Measurements from ENCODE around the gene HGS.

Gene HGS

GRCh38 chr17:81711814-81712467, 28.1 kb downstream of the HGS start, which contains the start of gene SLC25A10:
Gene SLC25A10, plus strand, starts transcription at chr17:81712284. Its CDS starts 143 bp downstream, at chr17:81712427.
- H3K9me3 Mint-ChIP-seq: no peaks in the 10 kb centered on the region
- ATAC-seq (ENCODE audit: low read depth): peak; percentile 90
- DNase-seq (ENCODE audit: low spot score in 2 of 2): peak; percentile 62 to 74
- H3K27me3 Mint-ChIP-seq: no peaks in the 10 kb centered on the region
- peaks cover 10% of the 10 kb centered on the region for H3K4me1 Mint-ChIP-seq
- peaks cover 3% of the 10 kb centered on the region for H3K36me3 Mint-ChIP-seq
- H3K4me3 Mint-ChIP-seq: peak within 1 kb of the TSS; percentile 82
- H3K27ac Mint-ChIP-seq: no peak within 1 kb of the TSS

- no peaks in the 10 kb centered on the region for H3K27me3 Mint-ChIP-seq
- no peak overlapping the region for H3K27ac Mint-ChIP-seq
- peaks cover under 1% of the 10 kb centered on the region for H3K36me3 Mint-ChIP-seq
- H3K9me3 Mint-ChIP-seq: no peaks in the 10 kb centered on the region
- peak overlapping the region; percentile 82 for H3K4me3 Mint-ChIP-seq
- DNase-seq (ENCODE audit: low spot score in 2 of 2) (no peak), ATAC-seq (ENCODE audit: low read depth) (peak; percentile 21)
- H3K4me1 Mint-ChIP-seq: peaks cover 10% of the 10 kb centered on the region
Measured at GRCh38 chr17:81712468-81713003, 28.7 kb downstream of the HGS start.

- H3K36me3 Mint-ChIP-seq: no peaks in the 10 kb centered on the region
- H3K4me3 Mint-ChIP-seq: peak overlapping the region; percentile 82
- no peaks in the 10 kb centered on the region for H3K9me3 Mint-ChIP-seq
- H3K4me1 Mint-ChIP-seq: peaks cover 10% of the 10 kb centered on the region
- no peak overlapping the region for H3K27ac Mint-ChIP-seq
- H3K27me3 Mint-ChIP-seq: no peaks in the 10 kb centered on the region
- ATAC-seq (ENCODE audit: low read depth) (no peak), DNase-seq (ENCODE audit: low spot score in 2 of 2) (no peak)
Measured at GRCh38 chr17:81713004-81713555, 29.3 kb downstream of the HGS start.

GRCh38 chr17:81713556-81714411, 30.0 kb downstream of the HGS start:
- Mint-ChIP-seq H3K27ac (no peak overlapping the region), H3K4me1 (peaks cover 10% of the 10 kb centered on the region), H3K9me3 (no peaks in the 10 kb centered on the region), H3K4me3 (no peak overlapping the region), H3K36me3 (no peaks in the 10 kb centered on the region), H3K27me3 (no peaks in the 10 kb centered on the region)
- no peak for ATAC-seq (ENCODE audit: low read depth)
- no peak for DNase-seq (ENCODE audit: low spot score in 2 of 2)

- no peaks in the 10 kb centered on the region for H3K9me3 Mint-ChIP-seq
- no peaks in the 10 kb centered on the region for H3K27me3 Mint-ChIP-seq
- H3K4me1 Mint-ChIP-seq: peaks cover 10% of the 10 kb centered on the region
- H3K36me3 Mint-ChIP-seq: no peaks in the 10 kb centered on the region
- no peak for DNase-seq (ENCODE audit: low spot score in 2 of 2)
- H3K27ac Mint-ChIP-seq: no peak overlapping the region
- ATAC-seq (ENCODE audit: low read depth): no peak
- no peak overlapping the region for H3K4me3 Mint-ChIP-seq
Measured at GRCh38 chr17:81714412-81715106, 30.7 kb downstream of the HGS start.

- H3K9me3 Mint-ChIP-seq: no peaks in the 10 kb centered on the region
- no peak overlapping the region for H3K27ac Mint-ChIP-seq
- H3K27me3 Mint-ChIP-seq: no peaks in the 10 kb centered on the region
- ATAC-seq (ENCODE audit: low read depth) (no peak), DNase-seq (ENCODE audit: low spot score in 2 of 2) (no peak)
- H3K36me3 Mint-ChIP-seq: no peaks in the 10 kb centered on the region
- no peak overlapping the region for H3K4me3 Mint-ChIP-seq
- H3K4me1 Mint-ChIP-seq: peaks cover 10% of the 10 kb centered on the region
Measured at GRCh38 chr17:81715107-81715871, 31.5 kb downstream of the HGS start.

GRCh38 chr17:81715872-81716673, 32.3 kb downstream of the HGS start:
- Mint-ChIP-seq H3K27ac (no peak overlapping the region), H3K4me1 (peaks cover 4% of the 10 kb centered on the region), H3K27me3 (no peaks in the 10 kb centered on the region), H3K36me3 (no peaks in the 10 kb centered on the region), H3K4me3 (no peak overlapping the region), H3K9me3 (no peaks in the 10 kb centered on the region)
- no peak for ATAC-seq (ENCODE audit: low read depth)
- DNase-seq (ENCODE audit: low spot score in 2 of 2): no peak

- H3K36me3 Mint-ChIP-seq: no peaks in the 10 kb centered on the region
- no peak overlapping the region for H3K4me3 Mint-ChIP-seq
- ATAC-seq (ENCODE audit: low read depth) (no peak), DNase-seq (ENCODE audit: low spot score in 2 of 2) (no peak)
- no peaks in the 10 kb centered on the region for H3K27me3 Mint-ChIP-seq
- H3K9me3 Mint-ChIP-seq: no peaks in the 10 kb centered on the region
- H3K4me1 Mint-ChIP-seq: peaks cover 3% of the 10 kb centered on the region
- no peak overlapping the region for H3K27ac Mint-ChIP-seq
Measured at GRCh38 chr17:81716674-81716996, 32.8 kb downstream of the HGS start.

- Mint-ChIP-seq H3K36me3 (no peaks in the 10 kb centered on the region), H3K4me3 (no peak overlapping the region), H3K27me3 (peaks cover 2% of the 10 kb centered on the region), H3K4me1 (peaks cover 3% of the 10 kb centered on the region), H3K27ac (no peak overlapping the region), H3K9me3 (no peaks in the 10 kb centered on the region)
- DNase-seq (ENCODE audit: low spot score in 2 of 2) (no peak), ATAC-seq (ENCODE audit: low read depth) (no peak)
Measured at GRCh38 chr17:81717049-81717765, 33.4 kb downstream of the HGS start.

- H3K9me3 Mint-ChIP-seq: no peaks in the 10 kb centered on the region
- DNase-seq (ENCODE audit: low spot score in 2 of 2): no peak
- no peak overlapping the region for H3K27ac Mint-ChIP-seq
- H3K36me3 Mint-ChIP-seq: no peaks in the 10 kb centered on the region
- peaks cover 2% of the 10 kb centered on the region for H3K4me1 Mint-ChIP-seq
- no peak overlapping the region for H3K4me3 Mint-ChIP-seq
- no peak for ATAC-seq (ENCODE audit: low read depth)
- peaks cover 2% of the 10 kb centered on the region for H3K27me3 Mint-ChIP-seq
Measured at GRCh38 chr17:81717766-81718089, 33.9 kb downstream of the HGS start.

GRCh38 chr17:81719410-81720266, 35.8 kb downstream of the HGS start:
- H3K4me1 Mint-ChIP-seq: no peaks in the 10 kb centered on the region
- H3K36me3 Mint-ChIP-seq: no peaks in the 10 kb centered on the region
- H3K4me3 Mint-ChIP-seq: no peak overlapping the region
- peaks cover 11% of the 10 kb centered on the region for H3K27me3 Mint-ChIP-seq
- no peaks in the 10 kb centered on the region for H3K9me3 Mint-ChIP-seq
- H3K27ac Mint-ChIP-seq: no peak overlapping the region
- DNase-seq (ENCODE audit: low spot score in 2 of 2): no peak
- ATAC-seq (ENCODE audit: low read depth): no peak
